Measurements from ENCODE around the gene OR1C1.
"Not testable (repeated sequence)": the region's sequence is repeated elsewhere in the genome, so short reads cannot be mapped to it uniquely, and the experiment has no call there.

DNA sequence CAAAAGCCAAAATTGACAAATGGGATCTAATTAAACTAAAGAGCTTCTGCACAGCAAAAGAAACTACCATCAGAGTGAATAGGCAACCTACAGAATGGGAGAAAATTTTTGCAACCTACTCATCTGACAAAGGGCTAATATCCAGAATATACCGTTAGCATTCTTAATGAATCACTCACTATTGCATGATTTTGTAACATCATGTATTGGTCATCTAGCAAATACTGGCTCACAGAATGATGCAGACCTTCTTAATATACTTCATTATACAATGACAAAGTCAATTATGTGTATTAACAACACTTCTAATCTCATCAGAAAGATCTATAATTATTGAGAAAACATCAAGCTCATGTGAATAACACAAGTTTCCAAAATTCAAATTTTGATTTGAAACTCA, 6.0 kb downstream of the OR1C1 start:
- TF ChIP-seq, protein P1, sequence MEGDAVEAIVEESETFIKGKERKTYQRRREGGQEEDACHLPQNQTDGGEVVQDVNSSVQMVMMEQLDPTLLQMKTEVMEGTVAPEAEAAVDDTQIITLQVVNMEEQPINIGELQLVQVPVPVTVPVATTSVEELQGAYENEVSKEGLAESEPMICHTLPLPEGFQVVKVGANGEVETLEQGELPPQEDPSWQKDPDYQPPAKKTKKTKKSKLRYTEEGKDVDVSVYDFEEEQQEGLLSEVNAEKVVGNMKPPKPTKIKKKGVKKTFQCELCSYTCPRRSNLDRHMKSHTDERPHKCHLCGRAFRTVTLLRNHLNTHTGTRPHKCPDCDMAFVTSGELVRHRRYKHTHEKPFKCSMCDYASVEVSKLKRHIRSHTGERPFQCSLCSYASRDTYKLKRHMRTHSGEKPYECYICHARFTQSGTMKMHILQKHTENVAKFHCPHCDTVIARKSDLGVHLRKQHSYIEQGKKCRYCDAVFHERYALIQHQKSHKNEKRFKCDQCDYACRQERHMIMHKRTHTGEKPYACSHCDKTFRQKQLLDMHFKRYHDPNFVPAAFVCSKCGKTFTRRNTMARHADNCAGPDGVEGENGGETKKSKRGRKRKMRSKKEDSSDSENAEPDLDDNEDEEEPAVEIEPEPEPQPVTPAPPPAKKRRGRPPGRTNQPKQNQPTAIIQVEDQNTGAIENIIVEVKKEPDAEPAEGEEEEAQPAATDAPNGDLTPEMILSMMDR (IDR thresholded peaks at IDR 0.05), result not testable (repeated sequence)
- TF ChIP-seq POLR2A (IDR thresholded peaks at IDR 0.05), result not testable (repeated sequence)
